Measurements from ENCODE around the gene CAPZA2. TPM values are rescaled to one million over a fixed set of nuclear protein-coding genes. Genes with fewer than 3 reads are reported as not detected.

The CAPZA2 gene
- total and polyA plus RNA-seq, 10 of the 15 experiments (the other 5 are each of a cell fraction or from before 2014, with no cell fraction given), result 50.0 to 379 (median 117) TPM

DNA sequence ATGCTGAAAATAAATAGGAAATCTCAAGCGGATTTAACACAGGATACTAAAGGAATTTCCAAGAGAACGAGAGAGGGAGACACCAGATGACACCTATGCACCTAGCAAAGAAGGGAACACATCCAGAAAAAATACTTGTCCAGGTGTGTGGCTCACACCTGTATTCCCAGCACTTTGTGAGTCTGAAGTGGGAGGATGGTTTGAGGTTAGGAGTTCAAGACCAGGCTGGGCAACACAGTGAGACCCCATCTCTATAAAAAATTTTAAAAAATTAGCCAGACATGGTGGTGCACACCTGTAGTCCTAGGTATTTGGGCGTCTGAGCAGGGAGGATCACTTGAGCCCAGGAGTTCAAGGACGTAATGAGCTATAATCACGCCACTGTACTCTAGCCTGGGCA, 11.2 kb upstream of the CAPZA2 start:
- Histone ChIP-seq H3K9ac (ENCODE audit: control insufficient read depth, insufficient read depth, low read length) (no peak overlapping the region), H3K9me3 (replicated peaks; ENCODE audit: control insufficient read depth, insufficient read depth, low read length) (no peaks in the 10 kb centered on the region), H2AFZ (ENCODE audit: control insufficient read depth, low read depth, low read length) (no peak overlapping the region), H3K27me3 (replicated peaks in 1 of 2; ENCODE audit: control insufficient read depth in 2 of 2, insufficient read depth in 2 of 2, low read length in 1 of 2) (peaks cover 0 to 7% of the 10 kb centered on the region in 2 experiments; a peak in 3 of 4 replicates), H3K36me3 (ENCODE audit: control insufficient read depth in 2 of 2, insufficient read depth in 2 of 2, low read length in 1 of 2) (no peaks in the 10 kb centered on the region), H3K79me2 (ENCODE audit: control insufficient read depth, insufficient read depth, low read length) (no peaks in the 10 kb centered on the region), H3K4me2 (ENCODE audit: control insufficient read depth, insufficient read depth) (no peak overlapping the region), H3K27ac (ENCODE audit: control insufficient read depth, insufficient read depth) (no peak overlapping the region), H3K4me1 (ENCODE audit: control insufficient read depth, insufficient read depth, low read length) (no peaks in the 10 kb centered on the region), H3K4me3 (no peak overlapping the region), H4K20me1 (ENCODE audit: control insufficient read depth, insufficient read depth) (no peaks in the 10 kb centered on the region)
- ChIA-PET CTCF (no interaction called here), POLR2A (no interaction called here), RAD21 (ENCODE audit: unreplicated experiment) (no interaction called here), SMC1A (ENCODE audit: uncharacterized antibody, unreplicated experiment) (no interaction called here)
- DNase-seq (ENCODE audit: low read depth, low spot score) (no peak), ATAC-seq (no peak), FAIRE-seq (no peak)
- in situ Hi-C loops (cut with MboI), result no loop called here
- WGBS (ENCODE audit: insufficient coverage, insufficient replicate concordance, low lambda C conversion rate, missing lambda C conversion rate), result 52% methylated on average over 5 of the region's 5 CpGs
- no TSS peak for BruUV-seq (replicated peaks)
- intact Hi-C loops (cut with micrococcal nuclease; ENCODE audit: unreplicated experiment), result no loop called here
- TF ChIP-seq CEBPB (IDR thresholded peaks at IDR 0.05; ENCODE audit: borderline replicate concordance in 1 of 2, low read depth in 2 of 2, low read length in 2 of 2) (no peak), SRF (IDR thresholded peaks at IDR 0.05; ENCODE audit: low read depth in 2 of 2, low read length in 2 of 2) (no peak), SPI1 (IDR thresholded peaks at IDR 0.05; ENCODE audit: borderline replicate concordance, insufficient read depth, low read depth, low read length) (no peak), CBX5 (IDR thresholded peaks at IDR 0.05; ENCODE audit: low read depth) (no peak), DPF2 (IDR thresholded peaks at IDR 0.05) (no peak), EZH2 (IDR thresholded peaks at IDR 0.05; ENCODE audit: borderline replicate concordance, control insufficient read depth, low read depth, low read length) (no peak), NFXL1 (IDR thresholded peaks at IDR 0.05; ENCODE audit: borderline replicate concordance) (no peak), MEF2B (IDR thresholded peaks at IDR 0.05; ENCODE audit: partially characterized antibody, poor library complexity, severe bottlenecking) (no peak)
- TF ChIP-seq, protein P1, sequence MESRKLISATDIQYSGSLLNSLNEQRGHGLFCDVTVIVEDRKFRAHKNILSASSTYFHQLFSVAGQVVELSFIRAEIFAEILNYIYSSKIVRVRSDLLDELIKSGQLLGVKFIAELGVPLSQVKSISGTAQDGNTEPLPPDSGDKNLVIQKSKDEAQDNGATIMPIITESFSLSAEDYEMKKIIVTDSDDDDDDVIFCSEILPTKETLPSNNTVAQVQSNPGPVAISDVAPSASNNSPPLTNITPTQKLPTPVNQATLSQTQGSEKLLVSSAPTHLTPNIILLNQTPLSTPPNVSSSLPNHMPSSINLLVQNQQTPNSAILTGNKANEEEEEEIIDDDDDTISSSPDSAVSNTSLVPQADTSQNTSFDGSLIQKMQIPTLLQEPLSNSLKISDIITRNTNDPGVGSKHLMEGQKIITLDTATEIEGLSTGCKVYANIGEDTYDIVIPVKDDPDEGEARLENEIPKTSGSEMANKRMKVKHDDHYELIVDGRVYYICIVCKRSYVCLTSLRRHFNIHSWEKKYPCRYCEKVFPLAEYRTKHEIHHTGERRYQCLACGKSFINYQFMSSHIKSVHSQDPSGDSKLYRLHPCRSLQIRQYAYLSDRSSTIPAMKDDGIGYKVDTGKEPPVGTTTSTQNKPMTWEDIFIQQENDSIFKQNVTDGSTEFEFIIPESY (IDR thresholded peaks at IDR 0.05), result no peak
- TF ChIP-seq, protein P2, sequence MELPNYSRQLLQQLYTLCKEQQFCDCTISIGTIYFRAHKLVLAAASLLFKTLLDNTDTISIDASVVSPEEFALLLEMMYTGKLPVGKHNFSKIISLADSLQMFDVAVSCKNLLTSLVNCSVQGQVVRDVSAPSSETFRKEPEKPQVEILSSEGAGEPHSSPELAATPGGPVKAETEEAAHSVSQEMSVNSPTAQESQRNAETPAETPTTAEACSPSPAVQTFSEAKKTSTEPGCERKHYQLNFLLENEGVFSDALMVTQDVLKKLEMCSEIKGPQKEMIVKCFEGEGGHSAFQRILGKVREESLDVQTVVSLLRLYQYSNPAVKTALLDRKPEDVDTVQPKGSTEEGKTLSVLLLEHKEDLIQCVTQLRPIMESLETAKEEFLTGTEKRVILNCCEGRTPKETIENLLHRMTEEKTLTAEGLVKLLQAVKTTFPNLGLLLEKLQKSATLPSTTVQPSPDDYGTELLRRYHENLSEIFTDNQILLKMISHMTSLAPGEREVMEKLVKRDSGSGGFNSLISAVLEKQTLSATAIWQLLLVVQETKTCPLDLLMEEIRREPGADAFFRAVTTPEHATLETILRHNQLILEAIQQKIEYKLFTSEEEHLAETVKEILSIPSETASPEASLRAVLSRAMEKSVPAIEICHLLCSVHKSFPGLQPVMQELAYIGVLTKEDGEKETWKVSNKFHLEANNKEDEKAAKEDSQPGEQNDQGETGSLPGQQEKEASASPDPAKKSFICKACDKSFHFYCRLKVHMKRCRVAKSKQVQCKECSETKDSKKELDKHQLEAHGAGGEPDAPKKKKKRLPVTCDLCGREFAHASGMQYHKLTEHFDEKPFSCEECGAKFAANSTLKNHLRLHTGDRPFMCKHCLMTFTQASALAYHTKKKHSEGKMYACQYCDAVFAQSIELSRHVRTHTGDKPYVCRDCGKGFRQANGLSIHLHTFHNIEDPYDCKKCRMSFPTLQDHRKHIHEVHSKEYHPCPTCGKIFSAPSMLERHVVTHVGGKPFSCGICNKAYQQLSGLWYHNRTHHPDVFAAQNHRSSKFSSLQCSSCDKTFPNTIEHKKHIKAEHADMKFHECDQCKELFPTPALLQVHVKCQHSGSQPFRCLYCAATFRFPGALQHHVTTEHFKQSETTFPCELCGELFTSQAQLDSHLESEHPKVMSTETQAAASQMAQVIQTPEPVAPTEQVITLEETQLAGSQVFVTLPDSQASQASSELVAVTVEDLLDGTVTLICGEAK (IDR thresholded peaks at IDR 0.05; ENCODE audit: borderline replicate concordance), result no peak

Data from GM12878 (cell line).